Cardiac muscle cell (in vitro differentiated cells and primary cell): Measurements from ENCODE around the gene S100A14. TPM values are rescaled to one million over a fixed set of nuclear protein-coding genes. Genes with fewer than 3 reads are reported as not detected.

Experiments used
- DNase-seq, 2 donors: peaks; one replicate each; pipeline versions ENCODE4 v3.0.0 to v3.0.0-alpha.2; 2010 to 2017; ENCODE audit warnings: low read depth in 1 of 2, low spot score in 1 of 2
- H3K27ac ChIP-seq: fragments of 200-600 bp; sonication (generic); 2 replicates; pipeline ENCODE4 v1.5.1; 2016
- H3K27me3 ChIP-seq: fragments of 200-600 bp; sonication (generic); 2 replicates; pipeline ENCODE4 v1.6.0; 2016; ENCODE audit warnings: control low read depth
- H3K36me3 ChIP-seq: fragments of 200-600 bp; sonication (generic); 2 replicates; pipeline ENCODE4 v1.5.1; 2016; ENCODE audit warnings: control low read depth
- H3K4me1 ChIP-seq: fragments of 200-600 bp; sonication (generic); 2 replicates; pipeline ENCODE4 v1.8.1; 2017; ENCODE audit warnings: low read depth, mild to moderate bottlenecking, mixed run types
- H3K4me3 ChIP-seq: fragments of 200-600 bp; sonication (generic); 2 replicates; pipeline ENCODE4 v1.5.1; 2016; ENCODE audit warnings: mild to moderate bottlenecking
- H3K9me3 ChIP-seq: fragments of 200-600 bp; sonication (generic); 2 replicates; pipeline ENCODE4 v1.5.1; 2017; ENCODE audit warnings: low read depth, mild to moderate bottlenecking, control low read depth
- CTCF ChIP-seq: IDR thresholded peaks from 2 replicates; pipeline ENCODE4 v1.5.1; 2012; ENCODE audit warnings: low read depth, mild to moderate bottlenecking, low read length
- polyA plus RNA-seq: library from polyadenylated mRNA; unstranded; fragments of >200 nt; fragmentation: Nextera tagmentation; extraction: Ambion mirVana; gene quantifications from 2 replicates; pipeline ENCODE4 v1.2.1, GENCODE V29; 2016
- total RNA-seq: library from RNA; depleted of rRNA; stranded (reverse); fragments of >200 nt; gene quantifications from 2 replicates; pipeline ENCODE4 v1.2.3, GENCODE V29; 2016

The S100A14 gene
- total and polyA plus RNA-seq, 2 experiments from 2014 or later = 0.51 to 0.70 TPM

GRCh38 chr1:153606194-153606593 lies 9.9 kb downstream of the S100A14 start:
- no peak for DNase-seq
- H3K36me3 ChIP-seq = no peaks in the 10 kb centered on the region
- H3K9me3 ChIP-seq = no peaks in the 10 kb centered on the region
- H3K27ac ChIP-seq = no peak overlapping the region
- H3K27me3 ChIP-seq = no peaks in the 10 kb centered on the region
- peaks cover 20% of the 10 kb centered on the region for H3K4me1 ChIP-seq
- no peak for TF ChIP-seq CTCF
- H3K4me3 ChIP-seq = no peak overlapping the region

- Histone ChIP-seq H3K36me3 (no peaks in the 10 kb centered on the region), H3K4me1 (no peaks in the 10 kb centered on the region), H3K27me3 (no peaks in the 10 kb centered on the region), H3K9me3 (no peaks in the 10 kb centered on the region), H3K27ac (no peak overlapping the region), H3K4me3 (no peak overlapping the region)
- DNase-seq = no peak
- TF ChIP-seq CTCF = no peak
These were observed 13.4 kb downstream of the S100A14 start for GRCh38 chr1:153602749-153603148.

GRCh38 chr1:153599847-153600246 lies 16.3 kb downstream of the S100A14 start:
- H3K9me3 ChIP-seq = no peaks in the 10 kb centered on the region
- DNase-seq = no peak
- H3K4me3 ChIP-seq = no peak overlapping the region
- no peak overlapping the region for H3K27ac ChIP-seq
- no peaks in the 10 kb centered on the region for H3K4me1 ChIP-seq
- H3K27me3 ChIP-seq = no peaks in the 10 kb centered on the region
- no peak for TF ChIP-seq CTCF
- no peaks in the 10 kb centered on the region for H3K36me3 ChIP-seq

GRCh38 chr1:153598309-153599172 lies 17.6 kb downstream of the S100A14 start:
- H3K9me3 ChIP-seq = no peaks in the 10 kb centered on the region
- TF ChIP-seq CTCF = no peak
- H3K4me1 ChIP-seq = no peaks in the 10 kb centered on the region
- peak in 1 of 2 donors; percentile 75 for DNase-seq
- no peaks in the 10 kb centered on the region for H3K27me3 ChIP-seq
- no peaks in the 10 kb centered on the region for H3K36me3 ChIP-seq
- no peak overlapping the region for H3K27ac ChIP-seq
- no peak overlapping the region for H3K4me3 ChIP-seq

- H3K9me3 ChIP-seq = no peaks in the 10 kb centered on the region
- H3K36me3 ChIP-seq = no peaks in the 10 kb centered on the region
- no peak overlapping the region for H3K27ac ChIP-seq
- no peak for DNase-seq
- H3K4me1 ChIP-seq = no peaks in the 10 kb centered on the region
- no peak for TF ChIP-seq CTCF
- no peaks in the 10 kb centered on the region for H3K27me3 ChIP-seq
- H3K4me3 ChIP-seq = no peak overlapping the region
These were observed 18.9 kb downstream of the S100A14 start for GRCh38 chr1:153597206-153597605.
